Activated CD4-positive, alpha-beta T cell treated with anti-CD3 and anti-CD28 coated beads for 4 hours (primary cell): ENCODE results near the gene NDE1.
A peak's percentile ranks its signal among the peaks of the same experiment; 100 is the strongest.
"Not testable (repeated sequence)": the region's sequence is repeated elsewhere in the genome, so short reads cannot be mapped to it uniquely, and the experiment has no call there.

ENCODE experiments used
- DNase-seq, 2 donors: peaks; one replicate each; pipeline ENCODE4 v3.0.0-alpha.2; 2020

The NDE1 gene

GRCh38 chr16:15621456-15621855 is 28.6 kb upstream of the NDE1 start:
- DNase-seq, result no peak

- no peak for DNase-seq
Observed at GRCh38 chr16:15621889-15622288, 28.2 kb upstream of the NDE1 start.

- no peak for DNase-seq
Observed at GRCh38 chr16:15631730-15632409, 18.2 kb upstream of the NDE1 start.

GRCh38 chr16:15635926-15636325 is 14.1 kb upstream of the NDE1 start:
- no peak for DNase-seq

- DNase-seq, result no peak
Observed at GRCh38 chr16:15636392-15636873, 13.6 kb upstream of the NDE1 start.

- no peak for DNase-seq
Observed at GRCh38 chr16:15639061-15639568, 10.9 kb upstream of the NDE1 start.

- no peak for DNase-seq
Observed at GRCh38 chr16:15640966-15641365, 9.1 kb upstream of the NDE1 start.

- no peak for DNase-seq
Observed at GRCh38 chr16:15641753-15642556, 8.1 kb upstream of the NDE1 start.

GRCh38 chr16:15642557-15643047 is 7.4 kb upstream of the NDE1 start:
- DNase-seq, result peak; percentile 65 to 72

GRCh38 chr16:15643048-15643945 is 6.7 kb upstream of the NDE1 start, which contains the start of gene MARF1:
Gene MARF1 (minus strand): TSS chr16:15643154. CDS start chr16:15639233, 3,921 bp downstream.
- DNase-seq, result peak; percentile 99 to 100

- DNase-seq, result no peak
Observed at GRCh38 chr16:15643946-15644250, 6.1 kb upstream of the NDE1 start.

GRCh38 chr16:15644267-15644961 is 5.6 kb upstream of the NDE1 start:
- no peak for DNase-seq

GRCh38 chr16:15644962-15645465 is 5.0 kb upstream of the NDE1 start:
- DNase-seq, result peak in 1 of 2 donors; percentile 19

GRCh38 chr16:15646557-15647293 is 3.3 kb upstream of the NDE1 start:
- not testable (repeated sequence) for DNase-seq

GRCh38 chr16:15647294-15648014 is 2.6 kb upstream of the NDE1 start:
- DNase-seq, result no peak

- no peak for DNase-seq
Observed at GRCh38 chr16:15648135-15648730, 1.8 kb upstream of the NDE1 start.

- not testable (repeated sequence) for DNase-seq
Observed at GRCh38 chr16:15649311-15649710, 734 bp upstream of the NDE1 start.

GRCh38 chr16:15649727-15650018 is 372 bp upstream of the NDE1 start:
- no peak for DNase-seq

- DNase-seq, result peak; percentile 34 to 39
Observed at GRCh38 chr16:15650698-15651171, 690 bp downstream of the NDE1 start.
